SKM-1 (cell line): ENCODE measurements around the gene MRAS.

ENCODE experiments used
- DNase-seq: peaks from one replicate; lab custom pipeline; 2025; ENCODE audit not compliant: unreplicated experiment; lab: John Stamatoyannopoulos, UW

The MRAS gene

GRCh38 chr3:138338811-138339210, 9.6 kb upstream of the MRAS start:
- no peak for DNase-seq

DNA sequence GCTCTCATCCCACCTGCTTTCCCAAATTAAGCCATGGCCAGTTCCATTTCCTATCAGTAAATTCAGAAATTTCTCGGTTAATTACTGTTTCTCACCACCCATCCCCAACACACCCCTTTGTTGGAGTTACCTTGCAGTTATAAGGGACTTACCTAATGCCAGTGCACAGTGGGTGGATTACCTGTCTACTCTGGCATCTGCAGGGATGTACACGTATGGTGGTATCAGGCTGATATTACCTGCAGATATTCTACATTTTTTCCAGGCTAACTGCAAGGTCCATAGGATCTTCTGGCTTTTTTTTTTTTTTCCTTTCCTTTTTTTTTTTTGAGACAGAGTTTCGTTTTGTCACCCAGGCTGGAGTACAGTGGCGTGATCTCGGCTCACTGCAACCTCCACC, 7.9 kb upstream of the MRAS start:
- no peak for DNase-seq

DNA sequence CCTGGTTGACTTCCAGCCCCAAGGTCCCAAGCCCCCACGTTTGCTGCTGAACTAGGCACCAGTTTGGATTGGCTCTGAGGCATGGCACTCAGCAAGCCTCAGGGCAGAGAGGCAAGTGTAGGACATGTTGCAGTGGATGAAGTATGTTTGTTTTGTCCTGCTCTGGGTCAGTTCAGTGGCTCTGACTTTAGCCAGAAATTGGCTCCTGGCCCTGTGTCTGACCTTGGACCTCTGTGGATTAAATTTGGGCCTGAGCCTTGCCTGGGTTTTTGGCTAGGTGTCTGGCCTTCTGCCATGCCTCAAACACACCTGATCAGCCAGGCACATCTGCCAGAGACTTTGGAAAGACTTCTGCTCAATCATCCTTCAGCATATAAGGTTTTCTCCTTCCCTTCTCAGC, 3.6 kb upstream of the MRAS start:
- no peak for DNase-seq

DNA sequence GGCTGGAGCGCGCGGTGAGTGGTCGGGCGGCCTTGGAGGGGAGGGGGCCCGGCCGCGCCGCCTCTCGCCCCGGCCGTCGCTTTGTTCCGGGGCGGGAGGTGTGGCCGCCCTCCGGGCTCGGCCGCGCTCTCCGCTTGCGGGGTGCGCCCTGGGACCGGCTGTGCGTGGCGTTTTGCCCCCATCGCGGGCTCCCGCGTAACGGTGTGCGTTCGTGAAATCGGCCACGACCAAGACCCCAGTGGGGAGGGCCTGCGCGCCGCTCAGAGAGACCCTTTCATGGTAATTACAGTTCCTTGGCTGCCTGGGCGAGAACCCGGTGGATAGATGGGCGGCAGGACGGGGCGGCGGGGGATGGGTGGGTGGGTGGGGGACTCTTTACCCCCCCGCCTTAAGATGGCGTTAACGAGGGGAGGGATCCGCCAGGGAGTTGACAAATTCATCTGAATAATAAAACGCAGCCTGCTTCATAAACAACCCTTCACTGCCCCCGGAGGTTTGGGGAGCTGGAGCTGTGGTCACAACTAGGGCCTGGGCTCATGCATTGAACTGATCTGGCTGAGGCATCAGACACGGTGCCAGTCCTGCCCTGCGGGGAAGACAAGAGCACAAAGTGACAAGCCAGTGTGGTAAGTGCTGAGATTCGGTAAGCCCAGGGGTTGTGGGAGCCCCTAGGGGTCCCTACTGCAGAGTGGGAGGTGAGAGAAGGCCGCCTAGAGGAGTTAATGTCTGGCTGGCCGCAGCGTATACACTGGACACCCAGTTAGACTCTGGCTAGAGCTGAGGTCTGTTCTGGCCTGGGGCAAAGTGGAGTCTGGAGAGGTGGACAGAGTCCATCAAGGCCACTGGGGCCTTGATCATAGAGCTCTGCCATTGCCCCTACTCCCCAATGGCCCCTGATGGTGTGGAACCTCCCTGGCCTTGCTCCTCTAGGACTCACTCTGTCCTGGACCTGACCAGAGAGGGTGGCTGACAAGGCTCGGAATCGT, 668 bp downstream of the MRAS start:
- no peak for DNase-seq

GRCh38 chr3:138349926-138350665, 1.7 kb downstream of the MRAS start:
- DNase-seq = peak; percentile 73

DNA sequence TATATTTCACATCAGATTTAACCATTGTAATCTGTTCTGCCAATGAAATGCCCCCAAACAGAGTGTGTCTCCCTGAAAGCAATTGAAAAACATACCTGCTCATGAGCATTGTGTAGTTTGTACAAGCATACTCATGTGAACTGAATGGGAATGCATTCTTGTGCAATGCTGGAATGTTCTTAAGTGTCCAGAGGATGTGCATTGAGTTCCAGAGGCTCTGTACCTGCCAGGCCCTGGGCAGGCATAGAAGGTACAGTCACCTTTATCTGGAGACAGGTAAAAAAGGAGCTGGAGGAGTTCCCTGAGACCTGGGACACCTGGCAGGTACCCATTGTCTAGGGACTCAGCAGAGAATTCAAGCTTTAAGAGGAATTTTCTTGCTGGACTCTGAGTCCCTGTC, 2.8 kb downstream of the MRAS start:
- no peak for DNase-seq

DNA sequence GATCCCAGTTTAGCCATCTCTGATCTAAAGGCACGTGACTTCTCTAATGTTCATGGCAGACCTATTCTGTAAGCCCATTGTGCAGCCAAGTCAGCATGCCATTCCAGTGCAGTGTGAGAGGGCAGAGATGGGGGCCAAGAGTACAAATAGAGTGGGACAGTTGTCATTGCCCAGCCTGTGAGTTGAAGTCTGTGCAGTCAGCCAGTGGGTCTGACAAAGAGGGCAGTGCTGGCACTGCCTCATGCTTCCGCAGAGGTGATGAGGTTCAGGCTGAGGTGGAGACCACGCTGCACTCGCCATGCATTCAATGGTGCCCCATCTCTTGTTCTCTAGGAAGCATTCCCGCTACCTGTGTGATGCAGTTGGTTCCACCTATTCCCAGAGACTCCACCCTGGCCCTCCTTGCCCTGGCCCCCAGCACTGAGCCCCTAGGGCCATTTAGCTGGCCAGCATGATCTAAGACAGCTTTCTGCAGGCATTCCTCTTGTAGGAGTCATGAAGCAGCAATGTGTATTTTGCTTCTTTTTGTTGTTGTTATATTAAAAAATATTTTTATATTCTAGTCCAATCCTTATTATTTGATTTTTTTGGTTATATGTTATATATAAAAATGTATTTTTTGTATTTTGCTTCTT, 3.7 kb downstream of the MRAS start:
- no peak for DNase-seq

- no peak for DNase-seq
These were observed 6.0 kb downstream of the MRAS start for GRCh38 chr3:138354376-138354775.

GRCh38 chr3:138355071-138355470, 6.7 kb downstream of the MRAS start:
- DNase-seq = no peak

DNA sequence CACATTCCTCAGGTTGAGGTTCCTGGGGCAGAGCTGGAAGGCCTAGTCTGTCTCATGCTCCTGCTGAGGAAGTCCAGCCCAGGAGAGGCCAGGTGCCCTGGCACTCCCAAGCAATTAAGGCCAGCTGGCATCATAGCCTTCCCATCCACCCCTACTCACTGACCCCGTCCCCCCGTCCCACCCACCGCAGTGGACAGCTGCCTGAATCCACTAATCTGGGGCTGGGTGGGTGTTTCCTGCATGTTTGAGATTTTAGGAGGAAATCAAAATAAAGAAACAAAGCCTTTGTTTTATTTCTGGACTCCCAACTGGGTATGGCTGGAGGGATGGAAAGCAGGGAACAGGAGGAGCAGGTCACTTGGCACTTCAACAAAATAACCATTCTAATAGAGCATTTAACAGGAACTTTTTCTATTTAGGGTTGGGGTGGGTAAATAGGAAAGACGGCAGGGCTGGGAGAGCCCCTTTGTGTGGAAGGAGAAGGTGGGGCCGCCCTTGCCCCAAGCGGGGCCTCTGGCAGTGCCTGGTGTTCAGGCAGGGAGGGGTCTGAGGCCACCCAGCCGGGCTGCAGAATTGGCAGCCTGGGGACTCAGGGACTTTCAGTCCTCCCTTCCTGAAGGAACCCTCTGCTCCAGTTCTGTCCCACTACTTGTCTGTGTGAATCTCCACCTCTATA, 8.5 kb downstream of the MRAS start:
- DNase-seq = no peak

DNA sequence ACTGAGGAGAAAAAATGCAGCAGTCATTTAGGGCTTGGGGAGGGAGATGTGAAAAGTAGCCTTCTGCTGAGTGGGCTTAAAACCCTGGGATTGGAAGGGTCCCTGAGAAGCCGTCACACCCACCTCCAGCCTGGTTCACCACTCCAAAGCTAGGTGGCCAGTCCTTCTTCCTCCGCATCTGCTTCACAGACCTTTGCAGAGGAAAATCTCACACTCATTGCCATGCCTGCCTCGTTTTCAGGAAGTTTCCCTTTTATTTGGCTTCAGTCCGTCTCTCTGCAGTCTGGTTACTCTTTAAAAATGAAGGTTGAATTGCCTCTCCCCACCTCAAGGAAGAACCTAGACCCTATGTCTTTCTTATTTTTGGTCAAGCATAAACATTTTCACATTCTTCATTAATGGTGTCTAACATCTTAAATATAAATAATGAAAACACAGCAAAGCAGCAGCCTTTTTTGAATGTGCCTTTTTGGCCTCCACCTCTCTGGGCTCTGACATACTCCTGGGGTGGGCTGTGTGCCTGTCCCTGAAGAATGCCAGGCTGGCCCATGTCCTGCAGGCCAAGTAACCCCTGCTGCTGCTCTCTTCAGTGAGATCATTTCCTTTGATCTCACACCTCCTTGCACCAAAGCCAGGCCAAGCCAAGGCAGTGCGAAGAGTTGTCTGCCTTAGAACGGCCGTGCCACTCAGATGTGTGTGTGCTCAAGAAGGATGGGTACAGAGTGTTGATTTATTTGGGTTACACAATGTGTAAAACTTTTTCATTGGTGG, 11.0 kb downstream of the MRAS start:
- DNase-seq = no peak

- DNase-seq = no peak
These were observed 11.8 kb downstream of the MRAS start for GRCh38 chr3:138359919-138360868.

DNA sequence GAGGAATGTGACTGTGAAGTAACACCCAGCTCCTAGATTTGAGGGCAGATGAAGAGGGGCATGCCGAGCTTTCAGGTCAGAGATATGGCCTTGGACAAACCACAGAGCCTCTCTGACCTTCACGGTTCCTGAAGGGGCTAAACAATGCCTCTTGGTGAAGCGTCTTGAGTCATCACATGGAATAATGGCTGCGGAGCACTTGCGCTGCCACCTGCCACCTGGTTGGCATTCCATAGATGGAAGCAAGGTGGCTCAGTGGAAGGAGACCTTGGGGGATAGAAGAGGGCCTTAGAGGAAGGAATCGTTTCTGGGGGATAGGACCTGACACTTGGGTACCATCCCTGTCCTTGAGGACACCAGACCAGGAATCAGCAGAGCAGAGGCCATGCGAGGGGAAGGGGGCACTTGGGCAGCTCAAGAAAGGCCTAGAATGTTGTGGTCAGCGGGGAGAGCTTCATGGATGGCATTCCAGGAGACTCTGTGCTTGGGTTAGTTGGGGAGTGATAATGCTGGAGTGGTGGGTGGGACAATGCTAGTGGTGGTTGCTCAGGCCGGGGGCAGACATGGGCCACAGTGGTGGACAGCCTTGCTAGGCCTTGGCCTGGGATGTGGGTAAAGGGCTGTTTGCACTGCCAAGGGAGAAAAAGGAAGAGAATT, 12.6 kb downstream of the MRAS start:
- DNase-seq = no peak

DNA sequence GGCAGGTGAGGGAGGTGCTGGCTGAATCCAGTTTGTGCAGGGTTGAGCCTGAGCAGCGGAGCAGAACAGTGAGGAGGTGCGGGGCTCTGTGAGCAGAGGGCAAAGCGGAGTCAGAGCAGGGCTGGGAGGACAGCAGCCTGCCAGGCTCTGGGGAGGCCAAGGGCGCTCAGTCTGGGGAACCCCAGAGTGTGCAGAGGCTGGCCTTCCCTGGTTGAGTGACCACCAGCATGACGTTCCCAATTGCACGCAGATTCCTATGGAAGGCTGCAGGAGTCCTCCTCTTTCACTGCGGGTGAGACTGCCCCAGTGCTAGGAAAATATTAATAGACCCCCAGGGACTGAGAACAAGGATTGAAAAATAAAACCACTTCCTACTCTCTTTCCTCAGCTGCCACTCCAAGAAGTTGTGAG, 13.2 kb downstream of the MRAS start:
- no peak for DNase-seq

DNA sequence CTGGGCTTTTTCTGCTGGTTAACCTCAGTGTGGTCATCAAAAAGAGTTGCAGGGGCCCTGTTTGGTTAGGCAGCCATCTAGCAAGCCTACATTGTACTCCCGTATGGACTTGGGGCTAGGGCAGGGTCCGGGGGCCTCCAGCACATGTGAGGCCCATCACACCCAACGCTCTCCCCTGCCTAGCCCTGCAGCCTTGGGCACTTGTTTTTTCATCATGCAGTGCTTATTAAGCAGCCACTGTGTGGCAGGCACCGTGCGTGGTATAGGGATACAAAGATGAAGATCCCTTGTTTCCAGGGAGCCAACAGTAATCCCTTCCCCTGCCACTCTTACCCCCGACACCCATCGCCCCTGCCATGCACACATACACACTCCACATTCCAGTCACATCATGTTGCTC, 14.2 kb downstream of the MRAS start:
- no peak for DNase-seq

- no peak for DNase-seq
These were observed 14.9 kb downstream of the MRAS start for GRCh38 chr3:138363322-138363721.

- DNase-seq = no peak
These were observed 16.2 kb downstream of the MRAS start for GRCh38 chr3:138364356-138365252.

DNA sequence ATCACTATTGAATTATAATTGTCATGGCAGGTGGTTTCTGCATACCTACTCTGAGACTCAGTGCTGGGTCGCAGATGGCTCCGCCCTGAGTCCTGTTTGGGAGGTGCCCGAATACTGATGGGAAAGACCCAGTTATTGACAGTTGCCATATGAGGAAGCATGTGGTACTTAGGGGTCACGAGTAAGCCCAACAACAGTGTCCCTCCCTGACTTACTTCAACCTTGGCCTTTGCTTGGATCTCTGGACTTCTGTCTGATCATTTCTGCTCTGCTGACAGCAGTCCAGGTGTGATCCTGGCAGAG, 16.8 kb downstream of the MRAS start:
- DNase-seq = no peak
